GM21526 (cell line): ENCODE measurements around the gene UPB1.
"Not testable (repeated sequence)": the region's sequence is repeated elsewhere in the genome, so short reads cannot be mapped to it uniquely, and the experiment has no call there.

Source experiments
- ATAC-seq: cut with Tn5 transposase; IDR thresholded peaks from one replicate; pipeline ENCODE4 v1.9.1; 2021; ENCODE audit warnings: moderate library complexity; ENCODE audit not compliant: unreplicated experiment, low FRiP score

UPB1 gene

DNA sequence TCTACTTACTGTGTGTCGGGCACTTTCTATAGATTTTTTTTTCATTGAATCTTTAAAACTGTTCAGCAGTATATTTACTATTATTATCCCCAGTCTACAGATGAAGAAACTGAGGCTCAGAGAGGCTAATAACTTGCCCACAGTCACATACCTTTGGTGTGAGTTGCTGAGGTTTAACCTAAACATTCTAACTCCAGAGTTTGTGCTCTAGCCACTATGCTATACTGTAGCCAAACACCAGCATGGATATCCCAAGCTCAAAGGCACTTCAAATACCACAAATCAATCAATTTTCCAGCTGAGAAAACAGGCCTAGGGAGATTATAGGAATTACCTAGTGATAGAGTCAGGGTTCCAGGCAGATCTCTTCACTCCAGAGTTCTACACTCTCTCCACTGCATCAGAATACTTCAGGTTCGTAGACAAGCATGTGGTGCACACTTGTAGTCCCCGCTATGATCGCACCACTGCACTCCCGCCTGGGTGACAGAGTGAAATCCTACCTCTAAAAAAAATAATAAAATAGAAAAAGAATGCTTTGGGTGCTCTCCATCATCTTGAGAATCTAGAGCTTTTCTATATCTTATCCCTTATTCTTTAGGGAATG is 20.4 kb upstream of the UPB1 start:
- ATAC-seq, result no peak

DNA sequence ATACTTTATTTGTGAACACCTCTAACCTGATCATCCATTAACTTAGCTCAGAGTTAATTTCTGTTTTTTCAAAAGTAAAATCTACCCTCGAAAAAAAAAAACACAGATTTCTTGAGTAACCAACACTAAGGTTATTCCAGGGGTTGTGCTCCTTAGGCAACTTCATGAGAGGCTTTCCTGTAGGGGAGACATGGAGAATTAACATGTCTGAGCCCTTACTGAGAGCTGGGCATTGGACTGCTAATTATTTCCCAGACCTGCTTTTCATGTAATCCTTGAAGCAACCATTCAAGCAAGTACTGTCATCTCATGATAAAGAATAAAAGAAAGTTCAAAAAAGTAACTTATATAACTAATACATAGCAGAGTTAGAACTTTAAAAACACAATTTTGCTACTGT is 13.5 kb upstream of the UPB1 start:
- ATAC-seq, result no peak

DNA sequence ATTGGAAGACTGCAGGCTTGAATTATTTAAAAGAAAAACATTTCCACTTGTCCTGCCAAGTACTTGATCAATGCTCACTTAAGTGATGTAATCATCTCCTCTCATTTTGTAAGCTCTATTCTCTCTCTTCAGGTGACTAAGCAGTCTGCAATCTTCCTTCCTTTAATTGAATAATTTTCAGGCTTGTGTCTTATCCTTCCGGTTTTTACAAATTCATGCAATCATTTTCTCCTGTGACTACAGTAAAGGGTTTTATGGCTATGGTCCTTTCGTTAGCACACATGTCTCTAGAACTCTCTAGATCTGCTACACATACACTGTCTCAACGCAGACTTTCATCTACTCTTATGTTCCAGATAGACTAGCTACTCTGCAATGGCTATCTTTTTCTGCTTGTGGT is 12.6 kb upstream of the UPB1 start:
- no peak for ATAC-seq

DNA sequence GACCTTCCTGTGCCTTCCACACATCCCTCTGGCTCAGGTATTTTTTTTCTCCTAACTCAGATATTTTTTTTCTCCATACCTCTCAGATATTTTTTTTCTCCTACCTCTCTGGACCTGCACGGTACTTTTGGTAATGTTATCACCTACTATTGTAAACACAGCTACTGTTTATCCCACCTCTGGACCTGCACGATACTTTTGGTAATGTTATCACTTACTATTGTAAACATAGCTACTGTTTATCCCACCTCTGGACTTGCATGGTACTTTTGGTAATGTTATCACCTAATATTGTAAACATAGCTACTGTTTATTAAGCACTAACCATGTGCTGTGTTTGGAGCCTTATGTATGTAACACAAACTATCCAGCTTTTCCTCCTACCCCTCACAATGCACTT is 12.1 kb upstream of the UPB1 start:
- no peak for ATAC-seq

DNA sequence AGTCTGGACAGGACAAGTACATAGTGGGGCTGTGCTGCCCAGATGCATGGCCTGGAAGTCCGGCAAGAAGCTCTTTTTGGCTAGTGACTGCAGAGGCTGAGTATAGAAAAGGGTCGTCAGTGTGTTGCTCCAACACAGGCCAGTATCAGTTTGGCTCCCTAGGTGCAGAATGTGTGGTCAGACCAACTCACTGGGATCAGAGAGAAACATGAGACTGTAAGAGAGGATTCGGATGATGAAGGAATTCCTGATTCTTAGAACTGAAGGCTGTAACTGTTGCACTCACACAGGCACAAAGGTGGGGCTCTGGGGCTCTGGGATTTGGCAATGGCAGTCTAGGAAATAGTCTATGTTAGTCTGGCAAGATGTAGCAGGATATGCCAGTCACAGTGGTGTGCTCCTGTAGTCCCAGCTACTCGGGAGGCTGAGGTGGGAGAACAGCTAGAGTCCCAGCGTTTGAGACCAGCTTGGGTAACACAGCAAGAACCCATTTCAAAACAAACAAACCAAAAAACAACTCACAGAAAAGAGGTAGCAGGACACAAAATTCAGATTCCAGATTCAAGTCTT is 11.1 kb upstream of the UPB1 start:
- no peak for ATAC-seq

DNA sequence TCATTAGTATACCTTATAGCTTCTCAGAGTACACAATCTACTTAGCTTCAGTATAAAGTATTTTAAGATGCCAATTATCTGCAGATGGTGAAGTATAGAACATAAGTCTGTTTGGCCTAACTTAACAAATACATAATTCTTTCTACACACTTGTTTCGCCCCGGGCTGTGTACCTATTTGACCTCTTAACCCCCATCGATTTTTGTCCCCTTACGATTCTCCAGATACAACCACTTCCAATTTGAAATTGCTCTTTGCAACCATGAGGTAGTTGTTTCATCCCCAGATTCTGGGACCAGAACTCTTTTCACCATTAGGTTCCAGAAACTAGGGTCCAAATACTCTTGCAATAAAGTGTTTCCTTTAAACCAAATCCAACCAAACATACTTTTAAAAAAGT is 10.0 kb upstream of the UPB1 start:
- no peak for ATAC-seq

DNA sequence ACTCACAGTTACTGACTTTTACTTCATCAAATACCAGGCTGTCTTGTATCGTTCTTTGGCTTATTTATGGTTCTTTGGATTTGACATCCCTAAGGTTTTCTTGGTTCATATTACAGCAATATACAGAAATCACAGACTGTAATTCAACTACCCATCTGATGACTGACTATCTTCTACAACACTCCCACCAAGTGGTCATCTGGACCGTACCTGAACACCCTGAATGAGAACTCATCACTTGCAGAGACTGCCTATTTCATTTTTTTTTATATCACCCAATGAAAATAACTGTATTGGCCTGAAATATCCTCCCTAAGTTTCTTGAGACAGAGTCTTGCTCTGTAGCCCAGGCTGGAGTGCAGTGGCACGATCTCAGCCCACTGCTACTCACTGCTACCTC is 9.5 kb upstream of the UPB1 start:
- no peak for ATAC-seq

DNA sequence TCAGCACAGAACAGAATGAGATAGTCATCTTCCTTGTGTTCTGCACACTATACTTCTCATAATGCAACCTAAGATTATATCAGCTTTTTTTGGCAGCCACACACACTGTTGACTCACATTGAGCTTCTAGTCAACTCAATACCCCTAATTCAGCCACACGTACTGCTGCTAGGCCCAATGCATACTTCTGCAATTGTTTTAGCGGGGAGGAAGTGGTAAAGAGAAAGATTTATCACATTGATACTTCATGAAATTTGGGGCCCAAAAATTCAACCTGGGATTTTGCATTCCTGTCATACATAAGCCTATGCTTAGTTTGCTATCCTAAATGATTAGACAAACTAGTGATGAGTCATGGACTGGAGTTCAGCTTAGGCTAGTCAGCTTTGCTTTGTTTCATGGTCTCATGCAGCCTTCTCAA is 8.6 kb upstream of the UPB1 start:
- no peak for ATAC-seq

DNA sequence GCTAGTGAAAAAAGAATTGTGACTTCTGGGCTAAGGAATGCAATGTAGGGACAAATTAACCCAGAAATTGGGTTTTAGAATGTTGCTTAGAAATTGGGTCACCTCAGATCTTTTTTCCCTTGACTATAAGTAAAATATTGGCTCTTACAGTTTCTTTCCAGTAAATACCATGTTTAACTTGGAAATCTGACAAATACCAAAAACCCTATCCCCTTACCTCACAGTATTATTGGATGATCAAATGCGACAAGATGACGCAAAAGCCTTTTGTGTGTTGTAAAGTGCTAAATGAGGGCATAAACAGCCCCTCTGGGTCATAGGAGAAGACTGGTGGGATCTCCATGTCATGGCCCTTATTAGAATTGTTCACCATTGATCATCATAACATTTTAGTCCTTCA is 6.1 kb upstream of the UPB1 start:
- no peak for ATAC-seq

DNA sequence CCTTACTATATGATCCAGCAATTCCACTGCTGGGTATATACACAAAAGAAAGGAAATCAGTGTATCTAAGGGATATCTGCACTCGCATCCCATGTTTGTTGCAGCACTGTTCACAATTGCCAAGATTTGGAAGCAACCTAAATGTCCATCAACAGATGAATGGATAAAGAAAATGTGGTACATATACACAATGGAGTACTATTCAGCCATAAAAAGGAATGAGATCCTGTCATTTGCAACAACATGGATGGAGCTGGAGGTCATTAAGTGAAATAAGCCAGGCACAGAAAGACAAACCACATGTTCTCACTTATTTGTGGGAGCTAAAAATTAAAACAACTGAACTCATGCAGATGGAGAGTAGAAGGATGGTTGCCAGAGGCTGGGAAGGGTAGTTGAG is 5.7 kb upstream of the UPB1 start:
- not testable (repeated sequence) for ATAC-seq

DNA sequence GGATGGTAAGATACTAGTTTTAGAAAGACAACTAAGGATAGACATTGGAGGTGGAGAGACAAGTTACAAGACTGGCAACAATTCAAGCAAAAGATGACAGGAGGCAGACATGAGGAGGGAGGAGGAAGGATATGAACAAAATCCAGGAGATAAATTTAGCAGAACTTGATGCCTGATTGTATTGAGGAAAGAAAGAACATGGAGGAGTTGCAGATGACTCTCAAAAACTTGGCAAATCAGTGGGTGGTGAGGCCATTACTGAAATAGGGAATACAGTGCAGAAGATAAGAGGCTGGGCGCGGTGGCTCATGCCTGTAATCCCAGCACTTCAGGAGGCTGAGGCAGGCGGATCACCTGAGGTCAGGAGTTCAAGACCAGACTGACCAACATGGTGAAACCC is 2.7 kb upstream of the UPB1 start:
- ATAC-seq, result no peak

DNA sequence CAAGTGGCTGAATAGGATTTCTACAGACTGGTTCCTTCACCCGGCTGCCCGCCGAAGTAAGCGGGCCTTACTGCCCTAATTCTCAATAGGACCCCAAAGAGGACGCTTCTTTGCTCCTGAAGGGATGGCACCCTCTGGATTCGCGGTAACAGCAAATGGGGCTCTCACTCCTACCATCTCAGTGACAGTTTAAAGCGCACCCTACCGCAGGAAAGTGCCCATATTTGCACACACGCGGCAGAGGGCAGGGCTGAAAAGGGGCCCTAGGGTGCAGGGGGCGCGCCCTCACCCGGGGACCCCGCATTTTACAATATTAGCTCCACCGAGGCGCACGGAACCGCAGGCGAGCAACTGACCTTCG is 985 bp upstream of the UPB1 start:
- no peak for ATAC-seq

DNA sequence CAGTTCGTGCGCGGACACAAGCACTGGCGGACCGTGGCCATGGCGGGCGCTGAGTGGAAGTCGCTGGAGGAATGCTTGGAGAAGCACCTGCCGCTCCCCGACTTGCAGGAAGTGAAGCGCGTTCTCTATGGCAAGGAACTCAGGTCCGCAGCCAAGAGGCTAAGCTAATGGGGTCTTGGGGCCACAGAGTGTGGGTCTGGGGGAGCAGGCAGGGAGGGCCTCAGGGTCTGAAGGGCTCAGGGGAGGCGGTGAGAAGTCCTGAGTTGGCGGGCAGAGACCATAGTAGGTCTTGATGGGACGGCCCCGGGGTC is 188 bp downstream of the UPB1 start:
- ATAC-seq, result no peak

DNA sequence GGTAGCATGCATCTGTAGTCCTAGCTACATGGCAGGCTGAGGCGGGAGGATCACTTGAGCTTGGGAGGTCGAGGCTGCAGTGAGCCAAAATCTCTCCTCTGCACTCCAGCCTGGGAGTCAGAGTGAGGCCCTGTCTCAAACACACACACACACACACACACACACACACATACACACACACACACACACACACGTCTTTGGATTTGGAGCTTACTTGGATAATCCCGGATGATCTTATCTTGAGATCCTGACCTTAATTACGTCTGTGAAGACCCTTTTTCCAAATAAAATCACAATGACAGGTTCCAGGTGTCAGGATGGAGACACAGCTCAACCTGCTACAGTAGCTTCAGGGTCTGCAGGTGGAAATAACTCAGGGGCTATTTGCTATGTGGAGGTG is 1.1 kb downstream of the UPB1 start:
- no peak for ATAC-seq

DNA sequence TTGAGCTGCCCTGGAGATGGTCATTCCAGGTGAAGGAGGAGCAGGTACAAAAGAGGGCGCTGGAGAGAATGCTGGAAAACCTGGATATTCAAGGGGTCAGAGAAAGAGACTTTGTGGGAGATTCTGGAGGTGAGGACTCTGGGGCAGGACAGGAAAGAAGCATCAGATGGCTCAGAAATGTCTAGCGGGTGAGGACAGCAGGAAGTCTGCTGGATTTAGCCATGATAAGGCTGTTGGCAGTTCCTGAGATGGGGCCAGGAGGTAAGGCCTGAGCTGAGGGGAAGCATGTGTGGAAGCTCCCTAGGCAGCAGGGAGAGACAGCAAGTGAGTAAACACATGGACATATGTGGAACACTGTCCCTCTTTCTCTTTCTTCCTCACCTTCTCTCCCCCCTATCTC is 1.5 kb downstream of the UPB1 start:
- ATAC-seq, result no peak

DNA sequence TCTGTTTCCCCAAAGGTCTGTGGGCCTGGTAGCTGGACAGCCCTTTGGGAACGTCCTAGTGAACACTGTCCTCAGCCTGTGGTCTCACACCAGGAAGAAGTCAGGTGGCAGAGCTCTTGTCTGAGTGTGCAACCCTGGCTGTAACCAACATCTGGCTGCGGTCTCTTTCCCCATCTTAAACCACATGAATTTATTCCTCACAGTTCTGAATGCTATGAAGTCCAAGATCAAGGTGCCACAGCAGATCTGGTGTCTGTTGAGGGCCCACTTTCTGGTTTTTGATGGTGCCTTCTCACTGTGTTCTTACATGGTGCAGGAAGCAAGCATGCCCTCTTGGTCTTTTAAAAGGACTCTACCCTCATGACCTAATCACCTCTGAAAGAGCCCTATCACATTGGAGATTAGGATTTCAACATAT is 2.7 kb downstream of the UPB1 start:
- ATAC-seq, result no peak

DNA sequence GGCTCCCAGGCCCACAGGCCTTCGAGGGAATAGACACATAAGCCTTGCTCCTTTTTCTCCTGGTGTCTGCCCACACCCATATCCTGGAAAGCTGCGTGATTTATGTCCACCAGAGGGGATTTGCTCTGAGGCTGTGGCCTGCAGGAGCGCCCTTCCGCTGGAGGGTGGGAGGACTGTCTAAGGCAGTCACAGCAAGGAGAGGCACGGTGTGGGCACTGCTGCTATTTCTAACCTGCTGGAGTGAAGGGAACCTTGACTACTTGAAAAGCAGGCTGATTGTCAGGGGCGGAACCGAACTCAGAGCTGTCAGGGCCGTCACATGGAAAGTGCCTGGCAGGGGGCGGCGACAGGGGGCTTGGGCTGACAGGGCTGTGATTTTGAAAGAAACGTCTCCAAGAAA is 3.7 kb downstream of the UPB1 start:
- no peak for ATAC-seq

DNA sequence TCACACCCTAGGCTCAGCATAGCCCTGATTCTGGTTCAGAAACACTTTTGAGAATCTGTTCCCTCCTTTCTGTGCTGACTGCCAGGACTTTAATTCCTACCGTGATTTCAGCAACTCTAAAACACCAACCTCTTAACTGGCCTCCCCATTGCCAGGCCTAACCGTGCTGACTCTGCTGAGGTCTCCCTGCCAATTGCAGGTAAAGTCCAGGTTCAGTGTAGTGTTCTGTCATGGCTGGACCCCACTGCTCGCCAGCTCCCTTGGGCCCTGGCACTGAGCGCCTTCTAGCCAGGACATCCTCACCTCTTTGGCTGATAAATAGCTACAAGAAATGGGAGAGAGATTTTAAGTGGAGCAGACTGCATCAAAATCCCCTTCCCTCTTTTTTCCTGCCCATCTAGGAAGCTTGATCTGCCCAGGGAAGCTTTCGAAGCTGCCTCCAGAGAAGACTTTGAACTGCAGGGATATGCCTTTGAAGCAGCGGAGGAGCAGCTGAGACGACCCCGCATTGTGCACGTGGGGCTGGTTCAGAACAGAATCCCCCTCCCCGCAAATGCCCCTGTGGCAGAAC is 4.7 kb downstream of the UPB1 start:
- ATAC-seq, result no peak

DNA sequence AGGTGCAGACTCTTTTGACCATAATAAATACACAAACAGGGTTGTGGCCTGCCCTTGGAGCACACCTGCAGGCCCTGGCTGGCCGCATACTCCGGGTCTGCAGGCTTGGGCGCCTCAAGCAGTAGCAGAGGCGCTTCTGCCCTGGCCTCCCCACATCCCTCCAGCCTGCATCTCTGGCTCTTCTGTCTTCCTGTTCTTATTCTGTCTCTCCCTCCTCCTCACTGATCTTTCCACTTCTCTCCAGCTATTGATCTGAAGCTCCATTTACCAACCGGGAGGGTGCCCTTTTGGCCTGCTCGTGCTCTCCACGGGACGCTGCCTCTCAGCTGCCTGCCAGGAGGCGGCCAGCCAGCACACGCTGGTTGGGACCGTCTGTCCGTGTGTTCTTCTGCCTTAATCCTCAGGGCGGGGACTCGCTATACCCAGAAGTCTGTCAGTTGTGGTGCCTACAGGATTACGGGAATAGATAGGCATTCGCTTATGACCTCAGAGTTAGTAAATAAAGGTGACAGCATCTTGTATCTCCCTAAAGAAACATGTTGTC is 5.2 kb downstream of the UPB1 start:
- ATAC-seq, result no peak

DNA sequence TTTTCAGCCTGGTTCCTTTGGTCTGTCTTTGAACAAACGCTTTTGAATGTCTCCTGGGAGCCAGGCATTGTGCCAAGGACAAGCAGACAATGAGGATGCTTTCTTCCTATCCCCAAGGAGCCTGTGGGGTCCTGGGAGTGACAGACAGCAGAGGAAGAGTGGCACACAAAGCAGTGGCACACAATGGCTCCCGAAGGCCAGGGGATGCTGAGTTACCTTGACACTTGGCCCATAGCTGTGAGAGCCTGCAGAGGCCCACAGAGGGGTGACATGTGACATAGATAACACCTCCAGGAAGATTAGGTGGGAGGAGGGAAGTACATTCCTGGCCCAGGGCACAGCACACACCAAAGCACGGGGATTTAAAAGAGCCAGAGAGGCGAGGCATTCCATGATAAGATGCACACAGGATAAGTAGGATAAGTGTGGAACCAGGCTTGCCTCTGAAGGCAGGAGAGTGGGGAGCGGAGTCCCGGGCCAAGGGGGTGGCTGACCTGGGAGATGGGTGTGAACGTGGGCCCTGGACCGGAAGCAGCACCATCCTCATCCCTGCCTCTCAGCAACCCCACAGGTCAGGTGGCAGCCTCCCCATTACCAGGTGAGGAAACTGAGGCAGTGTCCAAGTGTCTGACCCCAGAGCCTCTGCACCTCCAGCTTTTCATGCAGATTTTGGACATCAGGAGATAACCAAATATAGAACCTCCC is 6.3 kb downstream of the UPB1 start:
- no peak for ATAC-seq

DNA sequence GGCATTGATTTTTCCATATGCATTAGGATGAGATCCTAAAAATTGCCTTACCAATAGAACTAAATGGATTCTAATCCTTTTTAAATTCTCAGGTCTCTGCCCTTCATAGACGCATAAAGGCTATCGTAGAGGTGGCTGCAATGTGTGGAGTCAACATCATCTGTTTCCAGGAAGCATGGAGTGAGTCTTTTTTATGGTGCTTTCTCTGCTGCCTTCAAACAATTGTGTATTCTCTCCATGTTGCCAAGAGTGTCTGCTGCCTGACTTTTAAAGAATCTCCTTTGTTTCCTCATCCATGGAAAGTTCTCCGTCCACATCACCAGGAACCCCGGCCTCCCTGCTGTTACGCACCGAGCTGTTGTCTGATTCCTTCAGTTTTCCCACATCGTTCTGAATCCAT is 6.9 kb downstream of the UPB1 start:
- ATAC-seq, result no peak

DNA sequence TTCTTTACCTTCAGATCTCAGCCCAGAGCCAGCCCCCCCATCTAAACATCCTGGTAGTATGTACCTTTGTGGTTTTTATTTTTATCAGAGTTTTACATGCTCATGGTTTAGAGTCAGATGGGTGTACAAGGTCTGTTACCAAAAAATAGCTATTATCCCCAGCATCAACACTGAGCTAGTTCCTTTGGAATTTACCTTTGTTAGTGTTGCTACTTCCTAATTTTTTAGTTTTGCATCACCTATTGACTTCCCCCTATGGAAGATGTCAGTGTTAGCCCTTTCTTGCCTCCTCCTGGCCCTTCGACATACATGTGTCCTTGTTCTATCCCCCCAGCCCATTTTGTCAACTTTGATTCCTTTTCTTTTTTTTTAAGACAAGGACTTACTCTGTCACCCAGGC is 7.4 kb downstream of the UPB1 start:
- ATAC-seq, result no peak
